CD4-positive, alpha-beta T cell treated with Interleukin-15 for 1 hour (primary cell): Measurements from ENCODE around the gene SULT1A2.
"Not testable (repeated sequence)": the region's sequence is repeated elsewhere in the genome, so short reads cannot be mapped to it uniquely, and the experiment has no call there.

Source experiments
- DNase-seq: peaks from one replicate; pipeline ENCODE4 v3.0.0-alpha.2; 2020

Gene SULT1A2

GRCh38 chr16:28589930-28590329, 6.9 kb downstream of the SULT1A2 start:
- no peak for DNase-seq

- DNase-seq = no peak
Observed at GRCh38 chr16:28589069-28589468, 7.8 kb downstream of the SULT1A2 start.

- DNase-seq = no peak
Observed at GRCh38 chr16:28587386-28587785, 9.5 kb downstream of the SULT1A2 start.

- DNase-seq = no peak
Observed at GRCh38 chr16:28586466-28586865, 10.4 kb downstream of the SULT1A2 start.

GRCh38 chr16:28585674-28586073, 11.2 kb downstream of the SULT1A2 start:
- DNase-seq = no peak

GRCh38 chr16:28580726-28581315, 16.0 kb downstream of the SULT1A2 start:
- no peak for DNase-seq

GRCh38 chr16:28575446-28576109, 21.3 kb downstream of the SULT1A2 start:
- DNase-seq = no peak

- DNase-seq = no peak
Observed at GRCh38 chr16:28574925-28575324, 21.9 kb downstream of the SULT1A2 start.

GRCh38 chr16:28573738-28574718, 22.8 kb downstream of the SULT1A2 start:
- no peak for DNase-seq

- no peak for DNase-seq
Observed at GRCh38 chr16:28572696-28573510, 23.9 kb downstream of the SULT1A2 start.

- no peak for DNase-seq
Observed at GRCh38 chr16:28569968-28570752, 26.7 kb downstream of the SULT1A2 start.

GRCh38 chr16:28569021-28569420, 27.8 kb downstream of the SULT1A2 start:
- DNase-seq = no peak

- DNase-seq = no peak
Observed at GRCh38 chr16:28567292-28567691, 29.6 kb downstream of the SULT1A2 start.

GRCh38 chr16:28566233-28566925, 30.5 kb downstream of the SULT1A2 start:
- not testable (repeated sequence) for DNase-seq

- no peak for DNase-seq
Observed at GRCh38 chr16:28563218-28563617, 33.6 kb downstream of the SULT1A2 start.

GRCh38 chr16:28562199-28562598, 34.7 kb downstream of the SULT1A2 start:
- DNase-seq = no peak

GRCh38 chr16:28561557-28562187, 35.2 kb downstream of the SULT1A2 start:
- DNase-seq = no peak

GRCh38 chr16:28558456-28558855, 38.4 kb downstream of the SULT1A2 start:
- no peak for DNase-seq

- no peak for DNase-seq
Observed at GRCh38 chr16:28556914-28557320, 39.9 kb downstream of the SULT1A2 start.

GRCh38 chr16:28555561-28555960, 41.3 kb downstream of the SULT1A2 start:
- no peak for DNase-seq
